NCI-H2196 (cell line): ENCODE results near the gene BRI3BP.
"Not testable (repeated sequence)": the region's sequence is repeated elsewhere in the genome, so short reads cannot be mapped to it uniquely, and the experiment has no call there.

Experiments
- DNase-seq: peaks from one replicate; lab custom pipeline; 2025; ENCODE audit not compliant: unreplicated experiment; lab: John Stamatoyannopoulos, UW

BRI3BP gene

GRCh38 chr12:124972211-124972610 is 21.2 kb upstream of the BRI3BP start:
- DNase-seq, result no peak

GRCh38 chr12:124975276-124975675 is 18.2 kb upstream of the BRI3BP start:
- DNase-seq, result no peak

- DNase-seq, result no peak
These were observed 16.4 kb upstream of the BRI3BP start for GRCh38 chr12:124976999-124977398.

DNA sequence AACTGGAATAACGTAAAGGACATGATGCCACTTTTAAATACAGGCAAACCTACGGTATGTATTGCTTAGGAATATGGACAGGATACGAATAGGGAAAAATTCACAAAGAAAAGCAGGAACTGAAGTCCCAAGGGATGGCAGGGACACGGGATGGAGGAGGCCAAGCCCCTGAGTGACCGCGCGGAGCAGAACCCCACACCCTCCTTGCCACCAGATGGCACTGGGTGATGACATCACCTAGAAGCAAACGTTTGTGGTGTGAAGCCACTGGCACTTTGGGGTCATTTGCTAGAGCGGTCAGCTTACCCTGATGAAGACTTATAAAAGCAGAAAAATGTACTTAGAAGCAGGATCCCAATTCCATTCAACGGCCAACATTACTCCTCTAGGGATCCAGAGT is 13.9 kb upstream of the BRI3BP start:
- no peak for DNase-seq

GRCh38 chr12:124980098-124980892 is 13.2 kb upstream of the BRI3BP start:
- no peak for DNase-seq

DNA sequence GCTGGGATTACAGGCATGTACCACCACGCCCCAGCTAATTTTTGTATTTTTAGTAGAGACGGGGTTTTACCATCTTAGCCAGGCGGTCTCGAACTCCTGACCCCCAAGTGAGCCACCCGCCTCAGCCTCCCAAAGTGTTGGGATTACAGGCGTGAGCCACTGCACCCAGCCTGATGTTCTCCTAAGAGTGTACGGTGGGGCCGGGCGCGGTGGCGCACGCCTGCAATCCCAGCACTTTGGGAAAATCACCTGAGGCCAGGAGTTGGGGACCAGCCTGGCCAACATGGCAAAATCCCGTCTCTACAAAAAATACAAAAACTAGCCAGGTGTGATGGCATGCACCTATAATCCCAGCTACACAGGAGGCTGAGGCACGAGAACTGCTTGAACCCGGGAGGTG is 6.6 kb upstream of the BRI3BP start:
- DNase-seq, result not testable (repeated sequence)

DNA sequence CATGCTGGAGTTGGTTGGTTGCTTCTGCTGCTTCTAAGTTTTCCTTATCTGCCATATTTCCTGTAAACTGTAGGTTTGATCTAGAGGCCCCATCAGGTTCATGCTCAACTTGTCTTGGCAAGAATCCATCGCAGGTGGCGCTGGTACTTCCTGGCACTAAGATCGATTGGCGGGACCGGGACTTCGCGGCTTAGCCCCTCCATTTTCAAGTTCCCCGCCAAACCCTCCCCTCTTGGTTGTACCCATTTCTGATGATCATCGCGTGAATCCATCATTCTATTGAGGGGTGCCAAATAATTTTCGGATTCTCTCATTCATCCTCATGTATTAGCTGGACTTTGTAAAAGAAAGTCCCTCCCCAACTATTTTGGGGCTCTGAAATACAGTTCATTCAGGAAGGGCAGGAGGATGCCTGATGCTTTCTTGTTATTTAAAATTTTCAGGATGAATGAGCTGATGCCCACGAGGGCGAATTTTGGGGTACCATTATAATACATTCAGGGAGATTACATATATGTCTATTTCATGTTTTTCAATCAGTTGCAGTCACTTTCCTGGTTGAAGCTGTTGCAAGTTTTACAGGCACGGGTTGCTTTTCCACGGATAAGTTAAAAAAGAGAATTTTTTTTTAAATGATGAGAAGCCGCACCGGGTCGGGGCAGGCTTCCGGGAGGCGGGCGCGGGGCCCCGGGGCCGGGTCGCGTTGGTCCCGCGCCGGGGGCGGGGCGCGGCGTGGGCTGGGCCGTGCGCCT is 395 bp upstream of the BRI3BP start:
- DNase-seq, result peak; percentile 78

DNA sequence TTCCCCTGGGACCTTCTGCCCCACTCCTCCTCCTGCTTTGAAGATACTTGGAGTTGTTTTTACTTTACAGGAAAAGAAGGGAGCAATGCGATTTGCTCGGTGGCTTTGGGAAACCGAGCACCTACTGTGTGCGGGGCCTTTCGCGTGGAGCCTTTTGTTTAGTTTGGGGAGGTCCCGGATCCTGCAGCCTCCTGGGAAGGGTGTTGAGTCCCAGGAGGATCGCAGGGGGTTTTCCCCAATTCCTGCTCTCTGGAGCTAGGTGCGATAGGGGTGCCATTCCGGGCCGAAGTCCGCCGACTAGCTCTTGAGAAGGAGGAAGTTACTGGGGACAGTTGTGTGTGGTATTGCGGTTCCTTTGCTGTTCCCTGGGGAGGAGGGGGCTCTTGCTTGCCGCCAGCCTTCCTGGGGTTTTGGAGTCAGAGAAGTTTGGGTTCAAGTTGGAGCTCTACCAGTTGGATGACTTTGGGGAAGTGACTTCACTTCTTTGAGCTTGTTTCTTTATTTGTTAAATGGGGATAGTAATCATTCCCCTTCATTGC is 1.1 kb downstream of the BRI3BP start:
- no peak for DNase-seq

DNA sequence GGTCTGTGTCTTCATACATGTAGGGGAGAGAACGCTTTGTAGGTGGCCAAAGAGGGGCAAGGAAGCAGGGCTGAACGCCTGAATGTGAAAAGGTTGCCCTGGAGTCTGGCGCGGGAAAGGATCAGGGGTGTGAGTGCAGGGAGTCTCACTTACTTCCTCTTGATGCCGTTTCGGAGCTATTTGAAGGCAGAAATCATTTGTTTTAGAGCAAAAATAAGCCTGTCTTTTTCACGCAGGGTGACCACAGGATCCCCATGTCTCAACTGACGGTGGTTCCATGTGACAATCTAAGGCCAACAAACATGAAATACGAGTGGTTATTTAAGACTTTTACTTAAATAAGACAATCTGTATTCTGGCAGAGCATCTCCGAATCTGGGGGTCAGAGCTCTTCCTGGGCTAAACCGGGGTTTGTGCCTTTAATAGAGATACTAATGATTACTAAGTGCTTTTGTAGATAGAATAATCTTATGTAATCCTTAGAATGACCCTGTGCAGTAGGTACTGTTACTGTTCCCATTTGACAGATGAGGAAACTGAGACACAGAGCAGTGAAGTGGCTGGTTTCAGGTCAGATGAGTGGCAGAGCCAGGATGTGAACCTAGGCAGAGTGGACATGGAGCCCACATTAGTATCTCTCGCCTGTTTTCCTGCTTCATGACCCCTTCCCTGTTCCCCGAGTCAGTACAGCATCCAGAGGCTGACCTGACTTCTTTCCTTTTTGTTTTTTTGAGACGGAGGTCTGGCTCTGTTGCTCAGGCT is 1.9 kb downstream of the BRI3BP start:
- no peak for DNase-seq

- DNase-seq, result no peak
These were observed 5.3 kb downstream of the BRI3BP start for GRCh38 chr12:124998705-124999104.

- no peak for DNase-seq
These were observed 8.2 kb downstream of the BRI3BP start for GRCh38 chr12:125001636-125002035.

GRCh38 chr12:125003021-125003420 is 9.6 kb downstream of the BRI3BP start:
- no peak for DNase-seq

- DNase-seq, result no peak
These were observed 11.2 kb downstream of the BRI3BP start for GRCh38 chr12:125004621-125005020.

- no peak for DNase-seq
These were observed 12.2 kb downstream of the BRI3BP start for GRCh38 chr12:125005652-125006051.

GRCh38 chr12:125006365-125006764 is 12.9 kb downstream of the BRI3BP start:
- peak; percentile 66 for DNase-seq

DNA sequence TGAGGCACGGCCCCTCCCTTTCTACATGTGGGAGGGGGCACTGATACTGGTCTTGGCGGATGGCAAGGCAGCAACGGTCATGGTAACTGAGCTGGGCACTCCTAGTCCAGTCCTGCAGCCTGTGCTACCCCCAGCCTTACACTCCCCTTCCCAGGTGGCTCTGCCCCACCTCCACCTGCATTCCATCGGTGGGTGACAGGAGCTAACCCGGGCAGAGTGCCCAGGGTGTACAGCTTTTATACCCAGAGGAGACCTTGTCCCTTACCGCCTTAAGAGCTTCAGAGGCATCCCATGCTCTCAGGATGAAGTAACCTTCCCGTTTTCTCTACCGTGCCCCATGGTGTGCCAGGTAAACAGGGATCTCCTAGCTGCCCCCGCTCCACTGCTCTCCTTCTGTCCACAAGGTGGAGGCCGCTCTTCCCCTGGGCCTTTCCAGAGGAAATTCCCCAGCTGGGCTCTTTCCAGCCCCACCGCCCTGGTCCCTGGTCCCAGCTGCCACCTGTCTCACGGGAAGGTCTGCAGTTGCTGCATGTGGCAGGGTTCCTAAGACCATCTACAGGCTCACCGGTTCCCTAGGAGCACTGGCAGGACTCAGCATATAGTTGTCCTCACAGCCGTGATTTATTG is 20.5 kb downstream of the BRI3BP start:
- no peak for DNase-seq

DNA sequence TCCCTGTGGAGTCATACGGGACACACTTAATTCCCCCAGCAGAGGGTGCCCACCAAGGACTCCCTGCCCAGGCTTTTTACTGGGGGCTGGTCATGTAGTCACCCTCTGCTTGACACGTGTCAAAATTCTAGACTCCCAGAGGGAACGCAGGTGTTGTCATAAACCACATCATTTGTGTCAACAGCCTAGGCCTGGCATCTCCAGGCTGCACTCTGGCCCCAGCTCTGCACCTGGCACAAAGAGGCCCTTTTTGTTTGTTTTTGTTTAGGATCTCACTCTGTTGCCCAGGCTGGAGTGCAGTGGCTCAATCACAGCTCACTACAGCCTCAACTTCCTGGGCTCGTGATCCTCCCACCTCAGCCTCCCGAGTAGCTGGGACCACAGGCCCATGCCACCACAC is 21.1 kb downstream of the BRI3BP start:
- no peak for DNase-seq

DNA sequence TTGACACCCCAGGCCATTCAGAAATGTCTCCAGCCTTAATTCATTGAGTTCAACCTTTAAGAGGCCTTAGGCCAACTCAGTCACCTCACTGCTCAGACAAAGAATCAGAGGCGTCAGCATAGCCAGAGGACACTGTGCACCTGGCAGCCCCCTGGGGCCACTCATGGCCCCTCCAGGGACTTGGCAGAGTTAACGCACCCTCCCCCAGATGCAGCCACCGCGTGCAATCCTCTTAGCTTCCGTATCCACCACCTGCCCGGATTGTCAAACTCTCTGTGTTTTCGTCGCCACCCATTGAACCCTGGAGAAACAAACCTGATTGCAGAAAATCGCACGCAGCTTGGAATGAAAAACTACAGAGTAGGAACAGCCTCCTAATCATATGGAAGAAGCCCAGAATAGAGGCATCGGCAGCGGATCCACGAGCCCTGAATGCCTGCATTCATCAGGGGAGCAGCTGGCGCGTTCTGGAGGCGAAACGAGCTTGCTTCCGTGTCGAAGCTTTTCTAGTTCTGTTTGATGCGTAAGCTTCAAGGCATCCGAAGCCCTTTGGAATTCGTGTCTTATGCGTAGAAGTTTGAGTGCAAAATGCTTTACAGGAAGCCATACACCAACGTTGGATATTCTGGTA is 22.4 kb downstream of the BRI3BP start:
- DNase-seq, result no peak

- DNase-seq, result no peak
These were observed 24.4 kb downstream of the BRI3BP start for GRCh38 chr12:125017801-125018200.

DNA sequence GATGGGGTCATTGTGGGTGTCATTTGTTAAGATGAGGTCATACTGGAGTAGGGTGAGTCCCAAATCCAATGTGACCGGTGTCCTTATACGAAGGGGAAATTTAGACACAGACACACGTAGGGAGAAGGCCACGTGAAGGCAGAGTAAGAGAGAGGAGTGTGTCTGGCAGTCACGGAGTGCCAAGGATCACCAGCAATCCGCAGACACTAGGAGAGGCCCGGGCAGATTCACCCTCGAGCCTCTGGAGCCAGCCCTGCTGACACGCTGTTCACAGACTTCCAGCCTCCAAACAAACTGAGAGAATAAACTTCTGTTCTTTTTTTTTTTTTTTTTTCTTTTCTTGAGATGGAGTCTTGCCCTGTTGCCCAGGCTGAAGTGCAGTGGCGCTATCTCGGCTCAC is 24.9 kb downstream of the BRI3BP start:
- no peak for DNase-seq

DNA sequence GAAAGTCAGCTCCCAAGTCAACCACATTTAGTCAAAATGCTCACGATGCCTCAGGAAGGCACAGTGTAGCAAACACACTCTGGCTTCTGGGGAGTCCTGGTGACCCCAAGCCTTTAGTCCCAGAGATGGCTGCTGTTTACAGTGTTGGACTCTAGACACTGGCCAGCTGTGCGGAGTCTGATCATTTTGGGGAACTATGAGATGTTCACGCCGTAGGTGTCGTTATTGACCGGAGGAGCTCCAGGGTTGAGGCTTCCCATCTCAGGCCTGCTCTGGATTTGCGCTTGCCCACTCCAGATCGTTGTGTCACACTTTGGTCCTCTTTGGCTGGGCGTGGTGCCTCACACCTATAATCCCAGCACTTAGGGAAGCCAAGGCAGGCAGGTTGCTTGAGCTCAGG is 27.7 kb downstream of the BRI3BP start:
- no peak for DNase-seq
